Loucy (cell line): ENCODE results near the gene JARID2.

Source experiments
- H2AFZ ChIP-seq: fragments of 200-600 bp; sonication (generic); 2 replicates; pipeline ENCODE4 v1.6.0; 2016; ENCODE audit warnings: antibody characterized with exemption, mild to moderate bottlenecking, low read length, moderate library complexity
- H3F3A ChIP-seq: fragments of 200-600 bp; 2 replicates; pipeline ENCODE4 v1.6.0; 2016; ENCODE audit warnings: antibody characterized with exemption, low read depth, mild to moderate bottlenecking
- H3K27me3 ChIP-seq: fragments of 200-600 bp; sonication (generic); 2 replicates; pipeline ENCODE4 v1.6.1; 2014; ENCODE audit warnings: low read length, mild to moderate bottlenecking; ENCODE audit not compliant: insufficient read depth, poor library complexity, severe bottlenecking
- H3K36me3 ChIP-seq: fragments of 200-600 bp; sonication (generic); 2 replicates; pipeline ENCODE4 v1.6.1; 2016; ENCODE audit warnings: low read length; ENCODE audit not compliant: insufficient read depth
- H3K4me1 ChIP-seq: fragments of 200-600 bp; sonication (generic); 2 replicates; pipeline ENCODE4 v1.5.1; 2014; ENCODE audit warnings: low read length, mild to moderate bottlenecking; ENCODE audit not compliant: insufficient read depth, poor library complexity, severe bottlenecking
- H3K4me2 ChIP-seq: fragments of 200-600 bp; sonication (generic); 2 replicates; pipeline ENCODE4 v1.6.0; 2014; ENCODE audit warnings: antibody characterized with exemption, low read length, low read depth, mild to moderate bottlenecking; ENCODE audit not compliant: poor library complexity, severe bottlenecking
- H3K4me3 ChIP-seq: fragments of 200-600 bp; sonication (generic); 2 replicates; pipeline ENCODE4 v1.5.1; 2014; ENCODE audit warnings: low read length, mild to moderate bottlenecking, mixed read lengths; ENCODE audit not compliant: poor library complexity, severe bottlenecking
- H3K79me2 ChIP-seq: fragments of 200-600 bp; sonication (generic); 2 replicates; pipeline ENCODE4 v1.6.1; 2014; ENCODE audit warnings: low read length; ENCODE audit not compliant: insufficient read depth
- H3K9ac ChIP-seq: fragments of 200-600 bp; sonication (generic); 2 replicates; pipeline ENCODE4 v1.6.0; 2014; ENCODE audit warnings: mild to moderate bottlenecking, low read depth, low read length, moderate library complexity; ENCODE audit not compliant: poor library complexity, severe bottlenecking
- H3K9me2 ChIP-seq: fragments of 200-600 bp; sonication (generic); replicated peaks from 2 replicates; pipeline ENCODE4 v1.6.1; 2016; ENCODE audit warnings: low read depth, low read length, mixed read lengths
- H3K9me3 ChIP-seq: fragments of 200-600 bp; sonication (generic); 2 replicates; pipeline ENCODE4 v1.6.1; 2014; ENCODE audit warnings: mild to moderate bottlenecking, antibody characterized with exemption, low read length, low read depth; ENCODE audit not compliant: insufficient read depth
- H4K20me1 ChIP-seq: fragments of 200-600 bp; sonication (generic); 2 replicates; pipeline ENCODE4 v1.6.0; 2014; ENCODE audit warnings: antibody characterized with exemption, low read length, mild to moderate bottlenecking; ENCODE audit not compliant: insufficient read depth, poor library complexity, severe bottlenecking
- EZH2phosphoT487 ChIP-seq: fragments of 200-600 bp; IDR thresholded peaks from 2 replicates; pipeline ENCODE4 v1.6.1; 2018; ENCODE audit warnings: antibody characterized with exemption, mild to moderate bottlenecking, moderate library complexity, borderline replicate concordance
- TF ChIP-seq, protein P1 (sequence below): fragments of 200-600 bp; sonication (generic); conservative IDR thresholded peaks from 2 replicates; pipeline ENCODE4 v1.5.1; 2014; ENCODE audit warnings: mild to moderate bottlenecking, antibody characterized with exemption, low read length

The JARID2 gene

DNA sequence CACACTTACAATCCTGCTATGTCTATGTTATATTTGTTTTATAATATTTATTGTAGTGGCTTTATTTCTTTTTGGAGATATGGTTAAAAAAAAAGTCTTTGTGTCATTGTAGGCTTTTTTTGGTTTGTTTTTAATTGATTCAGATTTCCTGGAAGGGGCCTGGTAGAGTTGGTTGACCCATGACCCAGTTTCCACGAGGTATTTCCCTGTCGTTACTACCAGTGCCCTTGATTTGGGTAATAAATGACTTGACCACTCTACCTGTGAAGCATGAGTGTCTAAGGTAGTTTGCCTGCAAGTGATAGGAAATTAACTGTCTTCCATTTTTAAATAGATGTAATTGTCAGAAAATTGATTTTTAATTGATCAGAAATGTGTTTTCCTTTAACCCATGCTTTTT lies 121.0 kb downstream of the JARID2 start:
- TF ChIP-seq, protein P1, sequence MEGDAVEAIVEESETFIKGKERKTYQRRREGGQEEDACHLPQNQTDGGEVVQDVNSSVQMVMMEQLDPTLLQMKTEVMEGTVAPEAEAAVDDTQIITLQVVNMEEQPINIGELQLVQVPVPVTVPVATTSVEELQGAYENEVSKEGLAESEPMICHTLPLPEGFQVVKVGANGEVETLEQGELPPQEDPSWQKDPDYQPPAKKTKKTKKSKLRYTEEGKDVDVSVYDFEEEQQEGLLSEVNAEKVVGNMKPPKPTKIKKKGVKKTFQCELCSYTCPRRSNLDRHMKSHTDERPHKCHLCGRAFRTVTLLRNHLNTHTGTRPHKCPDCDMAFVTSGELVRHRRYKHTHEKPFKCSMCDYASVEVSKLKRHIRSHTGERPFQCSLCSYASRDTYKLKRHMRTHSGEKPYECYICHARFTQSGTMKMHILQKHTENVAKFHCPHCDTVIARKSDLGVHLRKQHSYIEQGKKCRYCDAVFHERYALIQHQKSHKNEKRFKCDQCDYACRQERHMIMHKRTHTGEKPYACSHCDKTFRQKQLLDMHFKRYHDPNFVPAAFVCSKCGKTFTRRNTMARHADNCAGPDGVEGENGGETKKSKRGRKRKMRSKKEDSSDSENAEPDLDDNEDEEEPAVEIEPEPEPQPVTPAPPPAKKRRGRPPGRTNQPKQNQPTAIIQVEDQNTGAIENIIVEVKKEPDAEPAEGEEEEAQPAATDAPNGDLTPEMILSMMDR = no peak
- no peak for TF ChIP-seq EZH2phosphoT487
- H3K4me3 ChIP-seq = no peak overlapping the region
- H3F3A ChIP-seq = no peaks in the 10 kb centered on the region
- no peaks in the 10 kb centered on the region for H3K9me3 ChIP-seq
- peaks cover 67% of the 10 kb centered on the region for H3K4me1 ChIP-seq
- H3K9me2 ChIP-seq = no peaks in the 10 kb centered on the region
- H3K4me2 ChIP-seq = no peak overlapping the region
- H3K36me3 ChIP-seq = peaks cover 21% of the 10 kb centered on the region
- H2AFZ ChIP-seq = no peak overlapping the region
- no peaks in the 10 kb centered on the region for H3K27me3 ChIP-seq
- peaks cover 100% of the 10 kb centered on the region for H3K79me2 ChIP-seq
- H3K9ac ChIP-seq = no peak overlapping the region
- peaks cover 99% of the 10 kb centered on the region for H4K20me1 ChIP-seq

DNA sequence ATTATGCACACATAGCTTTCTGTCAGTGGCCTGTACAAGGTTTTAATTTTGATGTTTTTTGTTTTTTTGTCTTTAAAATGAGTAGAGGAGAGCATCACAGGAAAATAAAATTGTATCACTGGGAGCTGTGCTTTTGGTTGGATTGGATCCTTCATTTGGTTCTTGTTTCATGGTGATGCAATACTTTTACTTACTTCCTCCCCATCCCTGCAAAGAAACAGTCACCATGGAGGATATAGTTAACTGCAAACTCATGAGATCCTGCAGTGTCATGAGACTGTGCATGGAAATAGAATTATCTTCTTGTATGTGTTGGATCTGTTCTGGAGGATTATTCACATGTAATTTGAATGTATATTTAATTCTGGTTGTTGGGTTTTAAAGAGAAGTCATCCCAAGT lies 122.3 kb downstream of the JARID2 start:
- no peak overlapping the region for H3K9ac ChIP-seq
- H3K4me2 ChIP-seq = no peak overlapping the region
- H3K9me2 ChIP-seq = no peaks in the 10 kb centered on the region
- peaks cover 100% of the 10 kb centered on the region for H3K79me2 ChIP-seq
- no peaks in the 10 kb centered on the region for H3F3A ChIP-seq
- H3K9me3 ChIP-seq = no peaks in the 10 kb centered on the region
- no peak for TF ChIP-seq EZH2phosphoT487
- TF ChIP-seq, protein P1 = no peak
- H3K4me1 ChIP-seq = peaks cover 58% of the 10 kb centered on the region
- H3K4me3 ChIP-seq = no peak overlapping the region
- H4K20me1 ChIP-seq = peaks cover 99% of the 10 kb centered on the region
- peaks cover 21% of the 10 kb centered on the region for H3K36me3 ChIP-seq
- H2AFZ ChIP-seq = no peak overlapping the region
- H3K27me3 ChIP-seq = no peaks in the 10 kb centered on the region

DNA sequence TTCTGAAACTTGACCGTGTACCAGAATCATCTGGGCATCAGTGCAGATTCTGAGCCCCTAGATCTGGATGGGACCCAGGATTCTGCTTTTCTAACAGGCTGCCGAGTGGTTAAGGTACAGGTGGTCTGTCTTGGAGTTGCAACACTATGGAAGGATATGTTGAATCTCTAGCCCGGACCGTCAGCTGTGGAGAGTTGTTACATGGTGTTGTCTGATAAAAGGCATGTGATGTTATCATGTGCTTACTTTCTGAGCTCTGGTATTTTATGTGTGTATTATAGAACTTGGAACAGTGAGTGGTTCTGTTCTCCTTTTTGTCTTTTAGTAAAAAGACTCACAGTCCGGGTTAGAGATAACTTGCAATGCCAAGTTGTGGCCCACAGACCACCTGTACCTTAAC lies 123.0 kb downstream of the JARID2 start:
- no peak for TF ChIP-seq EZH2phosphoT487
- TF ChIP-seq, protein P1 = no peak
- Histone ChIP-seq H3K9ac (no peak overlapping the region), H4K20me1 (peaks cover 99% of the 10 kb centered on the region), H3K79me2 (peaks cover 100% of the 10 kb centered on the region), H3K4me2 (no peak overlapping the region), H3K9me2 (no peaks in the 10 kb centered on the region), H3F3A (no peaks in the 10 kb centered on the region), H2AFZ (no peak overlapping the region), H3K4me1 (peaks cover 58% of the 10 kb centered on the region), H3K4me3 (no peak overlapping the region), H3K9me3 (no peaks in the 10 kb centered on the region), H3K36me3 (peaks cover 25% of the 10 kb centered on the region), H3K27me3 (no peaks in the 10 kb centered on the region)
